Immature natural killer cell (primary cell): ENCODE data around the gene CNOT10. TPM values are rescaled to one million over a fixed set of nuclear protein-coding genes. Genes with fewer than 3 reads are reported as not detected.
"Not testable (repeated sequence)": the region's sequence is repeated elsewhere in the genome, so short reads cannot be mapped to it uniquely, and the experiment has no call there.

ENCODE experiments used
- DNase-seq, 3 donors: peaks; one replicate each; pipeline ENCODE4 v3.0.0; 2022; ENCODE audit warnings: mixed read lengths in 1 of 3
- H3K27ac Mint-ChIP-seq, 6 donors: one replicate each; pipeline ENCODE4 v1.8.0; 2020; ENCODE audit warnings: mixed read lengths in 6 of 6, mild to moderate bottlenecking in 5 of 6, inconsistent platforms in 4 of 6, moderate library complexity in 3 of 6
- H3K27me3 Mint-ChIP-seq, 3 donors: one replicate each; pipeline ENCODE4 v1.8.0; 2020 to 2021; ENCODE audit warnings: low read depth in 3 of 3, mild to moderate bottlenecking in 3 of 3, mixed read lengths in 3 of 3, moderate library complexity in 3 of 3, inconsistent platforms in 1 of 3
- H3K36me3 Mint-ChIP-seq, 3 donors: one replicate each; pipeline ENCODE4 v1.8.0; 2020; ENCODE audit warnings: mixed read lengths in 3 of 3, inconsistent platforms in 2 of 3, mild to moderate bottlenecking in 2 of 3
- H3K4me1 Mint-ChIP-seq, 2 donors: one replicate each; pipeline ENCODE4 v1.8.0; 2020; ENCODE audit warnings: inconsistent platforms in 2 of 2, mild to moderate bottlenecking in 2 of 2, mixed read lengths in 2 of 2, moderate library complexity in 1 of 2
- H3K4me3 Mint-ChIP-seq, 5 donors: one replicate each; pipeline ENCODE4 v1.8.0; 2020; ENCODE audit warnings: mild to moderate bottlenecking in 5 of 5, mixed read lengths in 5 of 5, inconsistent platforms in 3 of 5, moderate library complexity in 3 of 5
- H3K9me3 Mint-ChIP-seq, 6 donors: one replicate each; pipeline ENCODE4 v1.8.0; 2020; ENCODE audit warnings: mild to moderate bottlenecking in 6 of 6, mixed read lengths in 6 of 6, inconsistent platforms in 4 of 6, moderate library complexity in 3 of 6
- polyA plus RNA-seq, 3 donors: library from polyadenylated mRNA; unstranded; fragments of 300-500 nt; fragmentation: Illumina TruSeq; gene quantifications; one replicate each; pipeline ENCODE4 v1.2.3, GENCODE V29; 2021

Gene CNOT10
- polyA plus RNA-seq, 3 donors from 2014 or later, result 23.6 to 36.7 (median 26.6) TPM

GRCh38 chr3:32751377-32751776 is 66.4 kb downstream of the CNOT10 start:
- peaks cover 0 to 19% (median 7%) of the 10 kb centered on the region in 3 donors for H3K36me3 Mint-ChIP-seq
- no peaks in the 10 kb centered on the region for H3K4me1 Mint-ChIP-seq
- H3K27ac Mint-ChIP-seq, result no peak overlapping the region
- H3K27me3 Mint-ChIP-seq, result peaks cover 0 to 2% (median 0%) of the 10 kb centered on the region in 3 donors
- no peaks in the 10 kb centered on the region for H3K9me3 Mint-ChIP-seq
- no peak overlapping the region for H3K4me3 Mint-ChIP-seq
- no peak for DNase-seq

GRCh38 chr3:32755761-32756160 is 70.8 kb downstream of the CNOT10 start:
- no peak overlapping the region for H3K4me3 Mint-ChIP-seq
- DNase-seq, result no peak
- no peaks in the 10 kb centered on the region for H3K9me3 Mint-ChIP-seq
- peaks cover 0 to 4% of the 10 kb centered on the region in 2 donors for H3K4me1 Mint-ChIP-seq
- no peaks in the 10 kb centered on the region for H3K27me3 Mint-ChIP-seq
- H3K27ac Mint-ChIP-seq, result peak overlapping the region in 1 of 6 donors; percentile 29
- H3K36me3 Mint-ChIP-seq, result peaks cover 4 to 15% (median 7%) of the 10 kb centered on the region in 3 donors

GRCh38 chr3:32757618-32758374 is 72.8 kb downstream of the CNOT10 start:
- Mint-ChIP-seq H3K4me3 (no peak overlapping the region), H3K9me3 (no peaks in the 10 kb centered on the region), H3K4me1 (peaks cover 0 to 4% of the 10 kb centered on the region in 2 donors), H3K36me3 (peaks cover 7 to 12% (median 11%) of the 10 kb centered on the region in 3 donors), H3K27ac (peak overlapping the region in 1 of 6 donors; percentile 22), H3K27me3 (no peaks in the 10 kb centered on the region)
- no peak for DNase-seq

- DNase-seq, result no peak
- Mint-ChIP-seq H3K36me3 (peaks cover 6 to 8% (median 7%) of the 10 kb centered on the region in 3 donors), H3K9me3 (no peaks in the 10 kb centered on the region), H3K27me3 (no peaks in the 10 kb centered on the region), H3K27ac (no peak overlapping the region), H3K4me1 (peaks cover 0 to 4% of the 10 kb centered on the region in 2 donors), H3K4me3 (no peak overlapping the region)
These were observed 73.4 kb downstream of the CNOT10 start for GRCh38 chr3:32758375-32758753.

GRCh38 chr3:32759342-32759741 is 74.4 kb downstream of the CNOT10 start:
- H3K4me1 Mint-ChIP-seq, result peaks cover 0 to 4% of the 10 kb centered on the region in 2 donors
- peak overlapping the region in 1 of 6 donors; percentile 13 for H3K27ac Mint-ChIP-seq
- peaks cover 6 to 11% (median 7%) of the 10 kb centered on the region in 3 donors for H3K36me3 Mint-ChIP-seq
- H3K4me3 Mint-ChIP-seq, result no peak overlapping the region
- DNase-seq, result no peak
- no peaks in the 10 kb centered on the region for H3K27me3 Mint-ChIP-seq
- H3K9me3 Mint-ChIP-seq, result no peaks in the 10 kb centered on the region

GRCh38 chr3:32764481-32764880 is 79.5 kb downstream of the CNOT10 start:
- no peak overlapping the region for H3K27ac Mint-ChIP-seq
- H3K4me3 Mint-ChIP-seq, result no peak overlapping the region
- no peaks in the 10 kb centered on the region for H3K4me1 Mint-ChIP-seq
- H3K9me3 Mint-ChIP-seq, result no peaks in the 10 kb centered on the region
- peaks cover 0 to 1% (median 0%) of the 10 kb centered on the region in 3 donors for H3K27me3 Mint-ChIP-seq
- DNase-seq, result no peak
- peaks cover 22 to 33% (median 23%) of the 10 kb centered on the region in 3 donors for H3K36me3 Mint-ChIP-seq

GRCh38 chr3:32778389-32778788 is 93.4 kb downstream of the CNOT10 start:
- H3K4me1 Mint-ChIP-seq, result peaks cover 8 to 23% of the 10 kb centered on the region in 2 donors
- peaks cover 0 to 4% (median 3%) of the 10 kb centered on the region in 3 donors for H3K27me3 Mint-ChIP-seq
- peaks cover 0 to 1% (median 0%) of the 10 kb centered on the region in 6 donors for H3K9me3 Mint-ChIP-seq
- no peak overlapping the region for H3K4me3 Mint-ChIP-seq
- peaks cover 4 to 15% (median 7%) of the 10 kb centered on the region in 3 donors for H3K36me3 Mint-ChIP-seq
- no peak overlapping the region for H3K27ac Mint-ChIP-seq
- no peak for DNase-seq

- H3K27me3 Mint-ChIP-seq, result peaks cover 0 to 4% (median 3%) of the 10 kb centered on the region in 3 donors
- peak overlapping the region; percentile 42 to 96 (median 92) for H3K4me3 Mint-ChIP-seq
- peaks cover 0 to 1% (median 0%) of the 10 kb centered on the region in 6 donors for H3K9me3 Mint-ChIP-seq
- H3K36me3 Mint-ChIP-seq, result peaks cover 0 to 7% (median 3%) of the 10 kb centered on the region in 3 donors
- no peak for DNase-seq
- H3K4me1 Mint-ChIP-seq, result peaks cover 8 to 23% of the 10 kb centered on the region in 2 donors
- no peak overlapping the region for H3K27ac Mint-ChIP-seq
These were observed 95.2 kb downstream of the CNOT10 start for GRCh38 chr3:32780071-32780734.

- Mint-ChIP-seq H3K27ac (peak overlapping the region in 5 of 6 donors; percentile 23 to 94 (median 76)), H3K9me3 (peaks cover 0 to 1% (median 0%) of the 10 kb centered on the region in 6 donors), H3K36me3 (peaks cover 0 to 5% (median 3%) of the 10 kb centered on the region in 3 donors), H3K27me3 (peaks cover 0 to 4% (median 3%) of the 10 kb centered on the region in 3 donors), H3K4me1 (peaks cover 8 to 23% of the 10 kb centered on the region in 2 donors), H3K4me3 (peak overlapping the region; percentile 88 to 96 (median 93))
- DNase-seq, result peak in 1 of 3 donors; percentile 12
These were observed 95.8 kb downstream of the CNOT10 start for GRCh38 chr3:32780735-32781210.

GRCh38 chr3:32781211-32781968 is 96.4 kb downstream of the CNOT10 start:
- peaks cover 0 to 1% (median 0%) of the 10 kb centered on the region in 6 donors for H3K9me3 Mint-ChIP-seq
- DNase-seq, result peak; percentile 63 to 67 (median 64)
- H3K27me3 Mint-ChIP-seq, result peaks cover 0 to 4% (median 3%) of the 10 kb centered on the region in 3 donors
- H3K27ac Mint-ChIP-seq, result peak overlapping the region in 5 of 6 donors; percentile 23 to 94 (median 76)
- H3K4me1 Mint-ChIP-seq, result peaks cover 8 to 23% of the 10 kb centered on the region in 2 donors
- H3K36me3 Mint-ChIP-seq, result peaks cover 0 to 3% (median 0%) of the 10 kb centered on the region in 3 donors
- H3K4me3 Mint-ChIP-seq, result peak overlapping the region; percentile 88 to 96 (median 93)

GRCh38 chr3:32781969-32782270 is 96.9 kb downstream of the CNOT10 start:
- H3K9me3 Mint-ChIP-seq, H3K36me3 Mint-ChIP-seq, H3K27me3 Mint-ChIP-seq, DNase-seq: not testable (repeated sequence)
- Mint-ChIP-seq H3K4me3 (peak overlapping the region; percentile 51 to 71 (median 64)), H3K4me1 (peaks cover 8 to 23% of the 10 kb centered on the region in 2 donors), H3K27ac (peak overlapping the region in 1 of 6 donors; percentile 30)

- peaks cover 0 to 3% (median 0%) of the 10 kb centered on the region in 3 donors for H3K36me3 Mint-ChIP-seq
- H3K4me3 Mint-ChIP-seq, result peak overlapping the region; percentile 51 to 71 (median 64)
- peaks cover 0 to 2% (median 0%) of the 10 kb centered on the region in 6 donors for H3K9me3 Mint-ChIP-seq
- DNase-seq, result no peak
- H3K4me1 Mint-ChIP-seq, result peaks cover 8 to 23% of the 10 kb centered on the region in 2 donors
- peaks cover under 1 to 3% (median 2%) of the 10 kb centered on the region in 3 donors for H3K27me3 Mint-ChIP-seq
- H3K27ac Mint-ChIP-seq, result peak overlapping the region in 4 of 6 donors; percentile 6 to 62 (median 41)
These were observed 97.4 kb downstream of the CNOT10 start for GRCh38 chr3:32782407-32782806.

GRCh38 chr3:32791833-32792232 is 106.8 kb downstream of the CNOT10 start:
- Mint-ChIP-seq H3K36me3 (no peaks in the 10 kb centered on the region), H3K9me3 (peaks cover 0 to 1% (median 0%) of the 10 kb centered on the region in 6 donors), H3K27ac (no peak overlapping the region), H3K4me1 (no peaks in the 10 kb centered on the region), H3K4me3 (no peak overlapping the region), H3K27me3 (peaks cover 0 to 5% (median 3%) of the 10 kb centered on the region in 3 donors)
- DNase-seq, result no peak
